A673 (cell line): Measurements from ENCODE around the gene SMIM7.

Experiments
- EZH2 ChIP-seq: fragments of 200-600 bp; sonication (generic); IDR thresholded peaks from 2 replicates; pipeline ENCODE4 v1.6.1; 2017; ENCODE audit warnings: borderline replicate concordance, low read depth, mild to moderate bottlenecking, mixed read lengths, antibody characterized with exemption, low read length; ENCODE audit not compliant: poor library complexity, severe bottlenecking
- TF ChIP-seq, protein P1 (sequence below): fragments of 300-800, 200-600 bp; sonication (generic); conservative IDR thresholded peaks from 2 replicates; pipeline ENCODE4 v1.5.1; 2017; ENCODE audit warnings: low read depth, mild to moderate bottlenecking, antibody characterized with exemption, low read length, moderate library complexity, mixed read lengths

DNA sequence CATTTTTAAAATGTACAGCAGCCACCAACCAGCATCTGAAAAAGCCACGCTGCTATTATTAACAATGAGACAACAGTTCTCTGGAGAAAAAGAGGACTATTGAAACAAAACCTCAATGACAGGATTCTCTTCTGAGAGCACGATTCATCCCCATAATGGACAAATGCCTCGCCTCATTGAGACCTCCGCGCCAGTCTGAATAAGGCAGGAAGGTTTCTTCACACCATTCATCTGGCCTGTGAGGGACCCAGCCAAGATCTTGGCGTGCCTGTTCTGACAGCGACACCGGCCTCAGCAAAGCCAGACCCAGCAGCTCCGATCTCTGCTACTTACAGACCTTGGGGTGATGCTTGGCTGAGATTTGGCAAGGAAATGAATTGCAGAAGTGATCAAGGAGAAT is 14.8 kb downstream of the SMIM7 start:
- TF ChIP-seq, protein P1, sequence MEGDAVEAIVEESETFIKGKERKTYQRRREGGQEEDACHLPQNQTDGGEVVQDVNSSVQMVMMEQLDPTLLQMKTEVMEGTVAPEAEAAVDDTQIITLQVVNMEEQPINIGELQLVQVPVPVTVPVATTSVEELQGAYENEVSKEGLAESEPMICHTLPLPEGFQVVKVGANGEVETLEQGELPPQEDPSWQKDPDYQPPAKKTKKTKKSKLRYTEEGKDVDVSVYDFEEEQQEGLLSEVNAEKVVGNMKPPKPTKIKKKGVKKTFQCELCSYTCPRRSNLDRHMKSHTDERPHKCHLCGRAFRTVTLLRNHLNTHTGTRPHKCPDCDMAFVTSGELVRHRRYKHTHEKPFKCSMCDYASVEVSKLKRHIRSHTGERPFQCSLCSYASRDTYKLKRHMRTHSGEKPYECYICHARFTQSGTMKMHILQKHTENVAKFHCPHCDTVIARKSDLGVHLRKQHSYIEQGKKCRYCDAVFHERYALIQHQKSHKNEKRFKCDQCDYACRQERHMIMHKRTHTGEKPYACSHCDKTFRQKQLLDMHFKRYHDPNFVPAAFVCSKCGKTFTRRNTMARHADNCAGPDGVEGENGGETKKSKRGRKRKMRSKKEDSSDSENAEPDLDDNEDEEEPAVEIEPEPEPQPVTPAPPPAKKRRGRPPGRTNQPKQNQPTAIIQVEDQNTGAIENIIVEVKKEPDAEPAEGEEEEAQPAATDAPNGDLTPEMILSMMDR, result no peak
- no peak for TF ChIP-seq EZH2
